GM12878 (cell line): ENCODE data around the gene NCBP3. TPM values are rescaled to one million over a fixed set of nuclear protein-coding genes. Genes with fewer than 3 reads are reported as not detected.

Experiments used
- BCL11A ChIP-seq: IDR thresholded peaks from 2 replicates; pipeline ENCODE4 v1.6.1; 2011; ENCODE audit warnings: low read depth, low read length
- BHLHE40 ChIP-seq, 2 experiments: fragments of 450-650 bp in 1 of 2; IDR thresholded peaks; 2 replicates each; pipeline ENCODE4 v1.6.1; 2011 to 2017; ENCODE audit warnings: low read depth in 2 of 2, borderline replicate concordance in 1 of 2, improper control_type of control experiment in 1 of 2, low read length in 1 of 2, mild to moderate bottlenecking in 1 of 2
- CBFB ChIP-seq: IDR thresholded peaks from 2 replicates; pipeline ENCODE4 v1.6.1; 2016; ENCODE audit warnings: antibody characterized with exemption, low read depth
- CBX5 ChIP-seq: sonication (generic); IDR thresholded peaks from 2 replicates; pipeline ENCODE4 v1.6.1; 2016; ENCODE audit warnings: low read depth, moderate library complexity, mild to moderate bottlenecking, inconsistent platforms
- CEBPZ ChIP-seq: fragments of 150-350 bp; IDR thresholded peaks from 2 replicates; pipeline ENCODE4 v1.6.1; 2016; ENCODE audit warnings: low read depth, low read length
- CREB1 ChIP-seq: IDR thresholded peaks from 2 replicates; pipeline ENCODE4 v1.6.1; 2012; ENCODE audit warnings: low read depth, mild to moderate bottlenecking, inconsistent platforms
- DPF2 ChIP-seq: fragments of 450-650 bp; IDR thresholded peaks from 2 replicates; pipeline ENCODE4 v1.6.1; 2017; ENCODE audit warnings: mild to moderate bottlenecking
- EED ChIP-seq: sonication (generic); IDR thresholded peaks from 2 replicates; pipeline ENCODE4 v1.6.1; 2016; ENCODE audit warnings: antibody characterized with exemption, low read depth
- EP300 ChIP-seq, 2 experiments: fragments of 150-350 bp in 1 of 2; IDR thresholded peaks; 2 replicates each; pipeline ENCODE4 v1.6.1; 2011 to 2012; ENCODE audit warnings: low read depth in 2 of 2, low read length in 2 of 2, borderline replicate concordance in 1 of 2, improper control_type of control experiment in 1 of 2, inconsistent platforms in 1 of 2; ENCODE audit not compliant: control insufficient read depth in 1 of 2
- ESRRA ChIP-seq: IDR thresholded peaks from 2 replicates; pipeline ENCODE4 v1.6.1; 2012; ENCODE audit warnings: mild to moderate bottlenecking, low read length, improper control_type of control experiment
- ETV6 ChIP-seq, 2 experiments: fragments of 450-650 bp in 1 of 2; IDR thresholded peaks in 1 of 2; conservative IDR thresholded peaks in 1 of 2; 2 replicates each; pipeline ENCODE4 v1.6.1; 2014; ENCODE audit warnings: antibody characterized with exemption in 1 of 2, borderline replicate concordance in 1 of 2, low read depth in 1 of 2, mild to moderate bottlenecking in 1 of 2, moderate library complexity in 1 of 2
- FOXM1 ChIP-seq: IDR thresholded peaks from 2 replicates; pipeline ENCODE4 v1.6.1; 2012; ENCODE audit warnings: low read depth, mild to moderate bottlenecking, inconsistent platforms, low read length, moderate library complexity
- HCFC1 ChIP-seq: fragments of 150-350 bp; IDR thresholded peaks from 2 replicates; pipeline ENCODE4 v1.6.1; 2014; ENCODE audit warnings: low read length
- HDGF ChIP-seq: fragments of 450-650 bp; IDR thresholded peaks from 2 replicates; pipeline ENCODE4 v1.6.1; 2016; ENCODE audit warnings: antibody characterized with exemption
- MEF2A ChIP-seq: IDR thresholded peaks from 2 replicates; pipeline ENCODE4 v1.6.1; 2011; ENCODE audit warnings: low read depth, mild to moderate bottlenecking, low read length, moderate library complexity; ENCODE audit not compliant: insufficient read depth
- MXI1 ChIP-seq: fragments of 150-350 bp; IDR thresholded peaks from 2 replicates; pipeline ENCODE4 v1.6.1; 2011; ENCODE audit warnings: low read depth, mild to moderate bottlenecking, inconsistent platforms, low read length, improper control_type of control experiment
- NBN ChIP-seq: fragments of 450-650 bp; IDR thresholded peaks from 2 replicates; pipeline ENCODE4 v1.6.1; 2016
- NFIC ChIP-seq: IDR thresholded peaks from 2 replicates; pipeline ENCODE4 v1.6.1; 2012; ENCODE audit warnings: low read depth, mild to moderate bottlenecking, inconsistent platforms, low read length, moderate library complexity
- PAX8 ChIP-seq: fragments of 450-650 bp; IDR thresholded peaks from 2 replicates; pipeline ENCODE4 v1.6.1; 2017; ENCODE audit warnings: mild to moderate bottlenecking, moderate library complexity
- PKNOX1 ChIP-seq: fragments of 450-650 bp; IDR thresholded peaks from 2 replicates; pipeline ENCODE4 v1.6.1; 2016; ENCODE audit warnings: mild to moderate bottlenecking
- PML ChIP-seq: IDR thresholded peaks from 2 replicates; pipeline ENCODE4 v1.6.1; 2012; ENCODE audit warnings: low read length, inconsistent platforms
- POU2F2 ChIP-seq: IDR thresholded peaks from 3 replicates; pipeline ENCODE4 v1.6.1; 2011; ENCODE audit warnings: low read depth, mild to moderate bottlenecking, low read length, borderline replicate concordance
- RCOR1 ChIP-seq: conservative IDR thresholded peaks from 2 replicates; pipeline ENCODE4 v1.6.1; 2012; ENCODE audit warnings: low read depth, low read length, improper control_type of control experiment
- TCF7 ChIP-seq: IDR thresholded peaks from 2 replicates; pipeline ENCODE4 v1.6.1; 2014; ENCODE audit warnings: antibody characterized with exemption, borderline replicate concordance
- YY1 ChIP-seq: IDR thresholded peaks from 2 replicates; pipeline ENCODE4 v1.6.1; 2011; ENCODE audit warnings: low read depth, mild to moderate bottlenecking, low read length
- ZNF207 ChIP-seq: fragments of 450-650 bp; IDR thresholded peaks from 2 replicates; pipeline ENCODE4 v1.6.1; 2014; ENCODE audit warnings: antibody characterized with exemption, mild to moderate bottlenecking, borderline replicate concordance
- ZNF217 ChIP-seq: fragments of 450-650 bp; IDR thresholded peaks from 2 replicates; pipeline ENCODE4 v1.6.1; 2017; ENCODE audit warnings: antibody characterized with exemption, mild to moderate bottlenecking
- ZNF24 ChIP-seq: fragments of 450-650 bp; IDR thresholded peaks from 2 replicates; pipeline ENCODE4 v1.6.1; 2017; ENCODE audit warnings: antibody characterized with exemption, mild to moderate bottlenecking
- polyA plus RNA-seq, 11 experiments: library from polyadenylated mRNA; depleted of rRNA in 4 of 11; unstranded in 6 of 11; stranded (reverse) in 5 of 11; fragments of >200 nt; fragmentation: Nextera tagmentation in 4 of 11; fragmentation: Illumina TruSeq in 1 of 11; extraction: Ambion mirVana in 4 of 11; extraction: Trizol in 1 of 11; gene quantifications; 1 replicate in 1 of 11; 2 replicates in 10 of 11; pipeline versions ENCODE4 v1.2.1 to v1.2.3, GENCODE V29; 2011 to 2016; ENCODE audit warnings: inconsistent platforms in 2 of 11, missing spikeins in 2 of 11, low read depth in 1 of 11
- total RNA-seq, 4 experiments: library from RNA; depleted of rRNA in 3 of 4; stranded (reverse); fragments of >200 nt in 3 of 4; fragmentation: Illumina TruSeq in 1 of 4; extraction: Trizol in 1 of 4; gene quantifications; 2 replicates each; pipeline versions ENCODE4 v1.2.1 to v1.2.3, GENCODE V29; 2013 to 2021

The NCBP3 gene
- total and polyA plus RNA-seq, 10 of the 15 experiments (the other 5 are each of a cell fraction or from before 2014, with no cell fraction given) = 5.2 to 32.0 (median 23.2) TPM

DNA sequence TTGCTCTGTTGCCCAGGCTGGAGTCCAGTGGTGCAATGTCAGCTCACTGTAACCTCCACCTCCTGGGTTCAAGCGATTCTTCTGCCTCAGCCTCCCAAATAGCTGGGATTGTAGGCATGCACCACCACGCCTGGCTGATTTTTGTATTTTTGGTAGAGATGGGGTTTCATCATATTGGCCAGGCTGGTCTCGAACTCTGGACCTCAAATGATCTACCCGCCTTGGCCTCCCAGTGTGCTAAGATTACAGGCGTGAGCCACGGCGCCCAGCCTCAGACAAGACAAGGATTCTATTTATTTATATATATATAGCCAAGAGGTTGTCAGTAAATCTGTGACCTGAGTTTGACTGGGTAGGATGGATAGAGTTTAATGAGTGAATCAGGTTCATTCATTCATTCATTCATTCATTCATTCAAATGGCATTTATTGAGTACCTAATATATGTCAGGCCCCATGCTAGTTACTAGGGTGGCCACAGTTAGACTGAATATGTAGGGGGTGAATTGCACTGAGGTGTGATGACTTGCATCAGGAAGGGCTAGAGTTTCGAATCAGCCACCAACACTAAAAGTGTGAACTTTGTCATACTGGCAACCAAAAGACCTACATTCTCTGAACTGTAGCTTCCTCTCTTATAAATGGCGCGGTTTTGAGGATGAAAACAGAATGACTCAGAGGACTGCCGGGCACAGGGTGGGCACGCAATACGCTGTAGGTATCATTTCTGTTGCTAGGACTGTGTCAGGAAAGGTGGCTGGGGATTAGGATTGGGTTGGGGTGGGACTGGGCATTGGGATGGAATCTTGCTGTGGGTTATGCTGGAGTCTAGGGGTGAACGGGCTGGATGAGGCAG, 82.9 kb downstream of the NCBP3 start (continued):
- no peak for TF ChIP-seq CEBPZ
- TF ChIP-seq RCOR1 = 0 out of 2 replicates have a peak, but pooled peaks have one; percentile 7
- no peak for TF ChIP-seq ZNF217
- peak; percentile 87; the same call in 1 of the 2 replicates for TF ChIP-seq NFIC
- peak; percentile 59; the same call in 1 of the 2 replicates for TF ChIP-seq CREB1
- peak; percentile 88 for TF ChIP-seq CBFB
- TF ChIP-seq PML = 0 out of 2 replicates have a peak, but pooled peaks have one; percentile 37
- TF ChIP-seq MXI1 = no peak
- no peak for TF ChIP-seq ESRRA
- TF ChIP-seq FOXM1 = peak; percentile 87
- no peak for TF ChIP-seq TCF7
- TF ChIP-seq YY1 = peak; percentile 82
- TF ChIP-seq DPF2 = peak; percentile 96
- TF ChIP-seq CBX5 = no peak
- peak; percentile 88 for TF ChIP-seq BCL11A
- peak; percentile 66; the same call in 1 of the 3 replicates for TF ChIP-seq POU2F2
- 0 out of 2 replicates have a peak, but pooled peaks have one; percentile 20 for TF ChIP-seq PKNOX1
- peak; percentile 52; the same call in 1 of the 2 replicates for TF ChIP-seq MEF2A
- peak in 1 of 2 experiments; percentile 72; a peak in 1 of 4 replicates for TF ChIP-seq ETV6 (conservative IDR thresholded peaks at IDR 0.05 in 1 of 2, IDR thresholded peaks at IDR 0.05 in 1 of 2; ENCODE audit: borderline replicate concordance in 1 of 2, low read depth in 1 of 2)
- no peak for TF ChIP-seq HCFC1
- peak; percentile 99 for TF ChIP-seq ZNF24
- peak; percentile 65 to 77; a peak in 3 of 4 replicates for TF ChIP-seq BHLHE40 (IDR thresholded peaks at IDR 0.05; ENCODE audit: borderline replicate concordance in 1 of 2, low read depth in 2 of 2, low read length in 1 of 2)
- peak; percentile 92 for TF ChIP-seq HDGF
- peak; percentile 81 for TF ChIP-seq EED
- TF ChIP-seq NBN = peak; percentile 87
- no peak for TF ChIP-seq ZNF207
- TF ChIP-seq PAX8 = no peak
- TF ChIP-seq EP300 (IDR thresholded peaks at IDR 0.05; ENCODE audit: borderline replicate concordance in 1 of 2, control insufficient read depth in 1 of 2, low read depth in 2 of 2, low read length in 2 of 2) = peak; percentile 92 to 93
